HEK293T (cell line): ENCODE data around the gene TBX1.

Source experiments
- CTBP1 ChIP-seq: fragments of 450-650 bp; IDR thresholded peaks from 2 replicates; pipeline ENCODE4 v1.6.1; 2016; ENCODE audit warnings: borderline replicate concordance
- ELF4 ChIP-seq: fragments of 450-650 bp; IDR thresholded peaks from 2 replicates; pipeline ENCODE4 v1.6.1; 2017; ENCODE audit warnings: antibody characterized with exemption
- FOXA1 ChIP-seq: fragments of 450-650 bp; IDR thresholded peaks from 2 replicates; pipeline ENCODE4 v1.6.1; 2016; ENCODE audit warnings: mild to moderate bottlenecking
- SP1 ChIP-seq: fragments of 450-650 bp; IDR thresholded peaks from 2 replicates; pipeline ENCODE4 v1.6.1; 2017

- TF ChIP-seq FOXA1: no peak
- TF ChIP-seq ELF4: no peak
- TF ChIP-seq SP1: no peak
- TF ChIP-seq CTBP1: no peak
Measured at GRCh38 chr22:19743651-19744050, 16.9 kb upstream of the TBX1 start.
